CD4-positive, alpha-beta T cell treated with Interleukin-10 for 1 hour (primary cell): ENCODE data around the gene MAP3K12.
A peak's percentile ranks its signal among the peaks of the same experiment; 100 is the strongest.
"Not testable (repeated sequence)": the region's sequence is repeated elsewhere in the genome, so short reads cannot be mapped to it uniquely, and the experiment has no call there.

ENCODE experiments used
- DNase-seq: peaks from one replicate; pipeline ENCODE4 v3.0.0-alpha.2; 2020

Gene MAP3K12, protein sequence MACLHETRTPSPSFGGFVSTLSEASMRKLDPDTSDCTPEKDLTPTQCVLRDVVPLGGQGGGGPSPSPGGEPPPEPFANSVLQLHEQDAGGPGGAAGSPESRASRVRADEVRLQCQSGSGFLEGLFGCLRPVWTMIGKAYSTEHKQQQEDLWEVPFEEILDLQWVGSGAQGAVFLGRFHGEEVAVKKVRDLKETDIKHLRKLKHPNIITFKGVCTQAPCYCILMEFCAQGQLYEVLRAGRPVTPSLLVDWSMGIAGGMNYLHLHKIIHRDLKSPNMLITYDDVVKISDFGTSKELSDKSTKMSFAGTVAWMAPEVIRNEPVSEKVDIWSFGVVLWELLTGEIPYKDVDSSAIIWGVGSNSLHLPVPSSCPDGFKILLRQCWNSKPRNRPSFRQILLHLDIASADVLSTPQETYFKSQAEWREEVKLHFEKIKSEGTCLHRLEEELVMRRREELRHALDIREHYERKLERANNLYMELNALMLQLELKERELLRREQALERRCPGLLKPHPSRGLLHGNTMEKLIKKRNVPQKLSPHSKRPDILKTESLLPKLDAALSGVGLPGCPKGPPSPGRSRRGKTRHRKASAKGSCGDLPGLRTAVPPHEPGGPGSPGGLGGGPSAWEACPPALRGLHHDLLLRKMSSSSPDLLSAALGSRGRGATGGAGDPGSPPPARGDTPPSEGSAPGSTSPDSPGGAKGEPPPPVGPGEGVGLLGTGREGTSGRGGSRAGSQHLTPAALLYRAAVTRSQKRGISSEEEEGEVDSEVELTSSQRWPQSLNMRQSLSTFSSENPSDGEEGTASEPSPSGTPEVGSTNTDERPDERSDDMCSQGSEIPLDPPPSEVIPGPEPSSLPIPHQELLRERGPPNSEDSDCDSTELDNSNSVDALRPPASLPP

DNA sequence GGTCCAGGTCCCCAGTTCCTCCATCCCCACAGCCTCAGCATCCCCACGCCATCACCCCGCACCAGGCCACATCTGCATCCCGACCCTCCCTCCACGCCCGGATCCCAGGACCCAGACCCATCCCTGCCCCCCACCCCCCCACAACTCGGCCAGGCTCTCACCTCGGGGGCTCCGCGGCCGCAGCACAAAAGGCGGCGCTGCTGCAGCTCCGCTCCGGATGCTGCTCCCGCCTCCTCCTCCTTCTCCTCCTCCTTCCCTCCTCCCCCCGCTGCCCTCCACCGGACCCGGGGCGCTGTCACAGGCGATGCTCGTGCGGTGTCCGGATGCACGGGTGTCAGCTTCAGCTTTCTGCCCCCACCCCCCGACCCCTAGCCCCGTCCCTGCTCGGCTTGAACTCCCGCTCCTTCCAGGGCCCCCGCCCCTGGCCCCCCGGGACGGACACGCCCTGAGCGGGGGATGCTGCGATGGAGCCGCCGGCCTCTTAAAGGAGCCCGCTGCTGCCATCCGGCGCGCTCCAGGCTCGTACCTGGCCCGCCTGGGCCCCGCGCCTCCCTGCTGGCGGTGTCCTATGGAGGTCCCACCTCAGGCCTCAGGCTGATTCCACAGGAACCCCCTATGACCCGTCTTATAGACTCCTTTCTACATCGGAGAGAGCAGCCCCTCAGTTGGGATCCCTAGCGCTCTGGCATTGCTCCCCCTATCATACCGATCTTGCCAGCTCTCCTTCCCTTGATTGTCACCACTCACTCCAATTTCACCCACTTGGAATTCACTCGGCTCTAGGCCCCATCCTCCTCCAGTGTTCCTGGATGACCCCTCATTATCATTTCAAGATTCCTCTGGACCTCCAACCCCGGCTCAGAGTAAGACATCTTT is at the start of gene MAP3K12:
TSS of gene MAP3K12 (minus strand) at position 193 of the 876 bp plus-strand sequence. CDS start 12,067 bp downstream, outside the sequence.
- DNase-seq, result peak; percentile 67

DNA sequence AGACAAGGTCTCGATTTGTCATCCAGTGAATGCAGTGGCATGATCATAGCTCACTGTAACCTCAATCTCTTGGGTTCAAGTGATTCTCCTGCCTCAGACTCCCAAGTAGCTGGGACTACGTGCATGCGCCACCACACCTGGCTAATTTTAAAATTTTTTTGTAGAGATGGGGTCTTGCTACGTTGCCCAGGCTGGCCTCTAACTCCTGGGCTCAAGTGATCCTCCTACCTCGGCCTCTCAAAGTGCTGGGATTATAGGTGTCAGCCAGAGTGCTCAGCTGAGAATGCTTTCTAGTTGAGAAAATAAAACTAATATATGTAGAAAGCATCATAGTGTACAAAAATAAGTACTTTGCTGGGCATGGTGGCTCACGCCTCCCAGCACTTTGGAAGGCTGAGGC is 49.1 kb upstream of the MAP3K12 start:
- DNase-seq, result not testable (repeated sequence)

DNA sequence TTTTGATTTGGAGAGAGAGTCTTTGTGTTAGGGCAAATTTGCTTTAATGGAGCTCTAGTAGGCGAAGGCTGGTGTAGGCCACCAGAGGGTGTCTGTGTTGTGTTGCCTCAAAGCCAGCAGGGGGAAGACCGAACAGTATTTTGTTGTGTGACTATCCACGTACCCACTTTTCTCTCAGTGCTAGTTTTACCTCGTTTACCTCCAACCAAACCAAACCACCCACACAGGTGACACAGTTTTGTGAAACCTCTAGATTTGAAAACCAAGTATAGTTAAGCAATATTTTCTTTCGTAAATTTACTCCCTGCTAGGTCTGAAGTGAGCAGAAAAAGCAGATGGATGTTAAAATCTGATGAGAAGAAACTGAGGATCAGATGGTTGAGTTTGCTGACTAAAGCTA is 44.3 kb upstream of the MAP3K12 start:
- peak; percentile 67 for DNase-seq

DNA sequence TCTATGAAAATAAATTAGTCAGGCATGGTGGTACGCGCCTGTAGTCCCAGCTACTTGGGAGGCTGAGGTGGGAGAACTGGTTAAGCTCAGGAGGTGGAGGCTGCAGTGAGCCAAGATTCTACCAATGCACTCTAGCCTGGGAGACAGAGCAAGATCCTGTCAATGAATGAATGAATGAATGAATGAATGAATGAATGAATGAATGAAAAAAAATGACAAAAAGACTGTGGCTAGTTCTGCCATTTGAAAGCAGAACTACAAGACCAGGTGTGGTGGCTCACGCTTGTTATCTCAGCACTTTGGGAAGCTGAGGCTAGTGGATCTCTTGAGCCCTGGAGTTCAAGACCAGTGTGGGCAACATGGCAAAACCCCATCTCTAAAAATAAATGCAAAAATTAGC is 40.3 kb upstream of the MAP3K12 start:
- no peak for DNase-seq

DNA sequence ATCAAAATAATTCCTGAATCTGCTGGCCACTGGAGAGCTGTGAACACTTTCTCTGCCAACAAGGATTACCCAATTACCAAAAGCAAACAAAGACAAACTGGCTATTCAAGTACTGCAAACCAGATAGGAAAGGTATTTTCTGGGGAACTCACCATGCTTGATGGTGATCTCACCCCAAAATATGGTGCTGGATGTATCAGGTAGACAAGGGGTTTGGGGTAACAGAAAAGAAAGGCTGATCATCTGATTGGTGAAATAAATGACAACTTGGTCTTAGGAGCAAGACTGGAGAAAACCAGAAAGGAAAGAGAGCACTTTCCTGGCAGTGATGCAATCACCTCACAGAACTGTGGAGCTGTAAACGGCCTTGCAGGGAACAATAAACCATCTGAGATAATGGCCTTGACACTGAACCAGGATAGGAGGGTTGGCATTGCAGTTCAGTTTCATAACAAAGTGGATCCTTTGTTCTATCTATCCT is 39.0 kb upstream of the MAP3K12 start:
- no peak for DNase-seq

DNA sequence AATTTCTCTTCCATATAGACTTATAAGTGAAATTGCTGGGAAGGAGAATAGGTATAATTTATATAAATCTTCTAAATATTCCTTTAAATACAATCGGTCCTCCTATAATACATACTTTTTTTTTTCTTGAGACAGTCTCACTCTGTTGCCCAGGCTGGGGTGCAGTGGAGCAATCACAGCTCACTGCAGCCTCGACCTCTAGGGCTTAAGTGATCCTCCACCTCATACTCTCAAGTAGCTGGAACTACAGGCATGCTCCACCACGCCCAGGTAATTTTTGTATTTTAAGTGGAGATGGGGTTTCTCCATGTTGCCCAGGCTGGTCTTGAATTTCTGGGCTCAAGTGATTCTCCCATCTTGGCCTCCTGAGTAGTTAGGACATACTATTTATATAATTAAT is 37.7 kb upstream of the MAP3K12 start:
- DNase-seq, result no peak

DNA sequence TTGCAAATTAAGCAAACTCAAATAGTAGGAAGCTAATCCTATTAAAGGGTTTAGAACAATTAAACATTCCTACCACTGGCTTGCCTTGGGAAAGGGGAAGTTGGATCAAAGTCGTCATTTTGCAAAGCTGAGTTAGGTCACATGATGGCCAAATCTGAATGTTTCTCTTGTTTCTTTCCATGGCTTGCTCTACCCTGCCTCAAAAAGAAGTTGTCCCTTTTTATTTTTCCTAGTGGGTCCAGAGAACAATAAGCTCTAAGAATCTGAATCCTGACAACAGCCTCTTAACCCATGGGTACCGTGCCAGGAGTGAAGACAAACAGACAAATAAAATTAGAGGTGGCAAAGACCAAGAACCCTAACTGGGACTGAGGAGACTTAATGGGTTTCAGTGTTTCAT is 34.2 kb upstream of the MAP3K12 start:
- no peak for DNase-seq

DNA sequence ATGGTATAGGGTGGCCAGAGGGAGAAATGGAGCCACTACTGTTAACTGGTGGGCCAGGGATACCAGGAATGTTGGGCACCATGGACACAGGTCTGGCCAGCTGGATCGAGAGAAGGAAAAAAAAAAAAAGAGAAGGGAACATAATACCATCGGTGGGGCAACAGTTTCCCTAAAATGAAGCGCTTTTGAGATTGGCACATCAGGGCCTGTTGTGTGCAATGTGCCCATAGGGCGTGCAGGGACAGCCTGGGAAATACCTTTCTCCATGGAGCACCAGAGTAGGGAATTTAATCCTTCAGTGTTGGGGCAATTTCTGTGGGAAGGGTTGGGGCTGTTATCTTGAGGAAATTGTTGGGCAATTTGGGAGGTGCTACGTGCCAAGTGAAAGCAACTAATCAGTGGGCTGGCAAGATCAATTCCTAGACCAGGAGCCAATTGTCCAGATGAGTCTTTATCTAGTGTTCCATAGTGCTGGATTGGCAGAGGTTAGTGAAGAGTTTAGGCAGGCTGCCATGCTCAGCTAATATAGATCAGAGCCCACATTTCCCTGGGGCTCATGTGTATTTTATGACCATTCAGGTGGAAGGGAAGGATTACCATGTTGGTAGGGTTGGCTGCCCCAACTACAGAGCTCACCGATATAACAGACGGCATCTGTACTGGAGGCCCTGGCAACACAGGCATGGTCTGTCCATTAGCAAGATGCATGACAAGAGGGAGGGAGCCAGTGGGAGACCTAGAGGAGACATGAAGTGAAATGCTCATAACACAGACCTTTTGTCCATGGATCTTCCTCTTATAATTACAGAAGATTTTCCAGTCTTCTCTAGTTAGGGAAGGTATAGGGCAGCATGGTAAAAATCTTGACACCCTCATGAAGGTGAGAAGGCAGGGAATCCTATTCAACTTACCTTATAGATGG is 33.5 kb upstream of the MAP3K12 start:
- no peak for DNase-seq

DNA sequence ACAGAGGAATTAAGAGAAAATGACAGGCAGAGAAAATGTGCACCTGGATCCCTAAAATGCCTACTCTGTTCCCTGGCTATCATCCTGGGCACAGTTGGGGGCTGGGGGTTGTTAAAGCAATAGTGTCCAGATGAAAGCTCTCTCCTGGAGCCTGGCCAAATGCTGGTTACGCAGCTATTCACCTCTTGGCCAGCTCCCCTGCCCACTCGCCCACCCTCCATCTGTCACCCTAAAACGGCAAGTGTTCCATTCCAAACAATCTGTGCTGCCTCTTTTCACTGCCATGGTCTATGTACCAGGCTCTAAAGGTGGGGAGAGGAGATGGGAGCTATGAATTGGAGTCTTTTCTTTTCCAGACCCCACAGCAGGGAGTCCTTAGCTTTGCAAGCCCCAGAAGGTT is 32.8 kb upstream of the MAP3K12 start:
- no peak for DNase-seq

DNA sequence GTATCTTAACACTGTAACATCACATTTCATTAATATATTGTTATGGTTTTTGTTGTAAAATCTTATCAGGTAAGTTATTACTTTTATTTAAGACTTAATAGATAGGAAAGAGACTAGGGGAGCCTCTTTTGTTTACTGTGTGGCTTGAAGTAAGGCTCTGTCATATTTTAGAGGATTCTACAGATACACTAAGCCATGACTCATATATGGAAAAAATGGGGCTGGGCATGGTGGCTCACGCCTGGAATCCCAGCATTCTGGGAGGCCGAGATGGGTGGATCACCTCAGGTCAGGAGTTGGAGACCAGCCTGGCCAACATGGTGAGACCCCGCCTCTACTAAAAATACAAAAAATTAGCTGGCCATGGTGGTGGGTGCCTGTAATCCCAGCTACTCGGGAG is 31.7 kb upstream of the MAP3K12 start:
- no peak for DNase-seq

DNA sequence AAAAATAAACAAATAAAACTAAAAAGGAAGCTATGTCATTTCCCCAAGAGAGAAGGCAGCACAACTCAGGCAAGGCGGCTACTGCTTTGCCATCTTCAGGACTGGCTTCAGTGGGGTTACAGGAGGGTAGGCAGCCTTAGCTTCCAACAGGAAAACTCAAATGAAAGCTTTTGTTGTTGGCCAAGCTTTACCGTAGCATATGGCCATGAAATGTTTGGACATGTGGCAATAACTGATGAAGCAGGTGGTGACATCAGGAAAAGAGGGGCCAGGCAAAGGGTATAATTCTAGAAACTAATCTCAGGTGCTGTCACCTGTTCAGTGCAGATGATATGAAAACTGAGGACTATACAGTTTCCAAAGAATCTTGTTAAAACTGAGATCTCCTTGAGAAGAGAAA is 30.8 kb upstream of the MAP3K12 start:
- no peak for DNase-seq

DNA sequence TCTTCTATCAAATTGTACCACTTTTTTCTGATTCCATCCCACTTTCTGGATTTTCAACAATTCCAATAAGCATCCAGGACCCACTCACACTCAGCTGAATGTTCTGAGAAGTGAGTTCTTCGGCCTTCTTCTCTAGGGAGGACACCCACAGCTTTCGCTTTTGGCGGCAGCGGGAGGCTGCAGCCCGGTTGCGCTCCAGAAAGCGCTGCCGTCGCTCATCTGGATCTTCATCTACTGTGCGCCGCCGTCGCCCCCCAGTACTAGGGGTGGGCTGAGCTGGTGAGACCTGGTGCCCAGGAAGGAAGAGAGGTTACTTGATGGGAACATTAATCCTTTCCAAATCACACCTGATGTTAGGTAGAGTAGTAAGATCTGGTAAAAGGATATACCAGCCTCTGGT is 25.2 kb upstream of the MAP3K12 start:
- DNase-seq, result no peak

DNA sequence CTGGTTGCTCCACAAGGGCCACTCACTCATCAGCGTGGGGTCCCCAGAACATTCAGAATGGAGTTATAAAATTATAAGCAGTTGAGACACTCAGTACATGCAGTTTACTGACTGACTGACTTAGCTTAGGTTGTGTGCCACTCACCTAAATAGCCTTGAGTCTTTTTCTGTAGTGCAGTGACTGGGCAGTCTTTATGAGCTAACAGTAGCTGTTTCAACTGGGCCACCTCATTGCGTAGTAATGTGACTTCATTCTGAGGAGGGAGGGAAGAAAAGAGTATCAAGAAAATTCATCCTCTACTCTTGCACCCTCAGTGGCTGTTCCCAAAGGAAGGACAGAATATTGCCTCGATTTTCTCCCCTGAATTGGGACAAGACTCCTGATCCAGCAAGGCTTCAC is 23.9 kb upstream of the MAP3K12 start:
- DNase-seq, result no peak

DNA sequence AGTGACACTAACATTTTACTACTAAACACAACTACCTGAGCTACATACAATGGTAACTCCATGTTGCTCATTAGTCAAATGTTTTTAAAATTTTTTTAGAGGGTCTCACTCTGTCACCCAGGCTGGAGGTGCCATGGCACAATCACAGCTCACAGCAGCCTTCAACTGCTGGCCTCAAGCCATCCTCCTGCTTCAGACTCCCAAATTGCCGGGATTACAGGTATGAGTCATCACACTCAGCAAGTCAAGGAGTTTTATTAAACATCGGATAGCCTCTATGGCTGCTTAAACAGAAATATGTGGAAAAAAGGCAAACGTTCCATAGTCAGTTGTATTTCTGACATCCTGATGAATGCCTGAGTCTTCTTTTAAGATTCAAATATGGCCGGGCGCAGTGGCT is 19.1 kb upstream of the MAP3K12 start:
- no peak for DNase-seq

DNA sequence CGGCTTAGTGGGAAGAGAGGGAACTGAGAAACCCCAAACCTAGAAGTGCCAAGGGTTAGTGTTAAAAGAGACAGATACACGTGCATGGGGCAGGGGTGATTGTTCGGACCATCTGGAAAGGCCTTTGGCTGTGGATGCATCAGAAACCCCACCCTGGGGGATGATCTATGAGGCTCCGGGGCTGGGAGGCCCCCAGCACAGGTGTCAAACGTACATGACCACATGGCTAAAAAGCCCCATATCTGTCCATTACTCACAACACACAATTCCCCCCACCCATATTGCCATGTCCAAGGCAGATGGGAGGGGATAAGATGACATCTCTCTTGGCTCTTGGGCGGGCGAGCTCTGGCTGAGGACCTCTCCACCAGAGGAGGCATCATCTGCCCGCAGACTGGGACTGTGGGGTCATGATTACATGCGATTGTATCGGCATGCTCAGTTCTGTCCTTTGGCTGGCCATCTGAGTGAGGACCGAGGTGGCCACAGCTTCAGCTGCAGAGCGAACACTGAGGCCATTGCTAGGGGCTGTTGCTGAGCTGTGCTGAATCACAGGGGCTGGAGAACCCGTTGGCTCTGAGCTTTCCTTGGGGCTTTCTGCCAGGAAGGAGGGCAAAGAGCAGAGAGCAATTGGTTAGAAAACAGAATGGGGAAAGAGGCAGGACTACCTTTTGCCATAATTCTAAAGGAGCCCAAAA is 17.6 kb upstream of the MAP3K12 start:
- no peak for DNase-seq

DNA sequence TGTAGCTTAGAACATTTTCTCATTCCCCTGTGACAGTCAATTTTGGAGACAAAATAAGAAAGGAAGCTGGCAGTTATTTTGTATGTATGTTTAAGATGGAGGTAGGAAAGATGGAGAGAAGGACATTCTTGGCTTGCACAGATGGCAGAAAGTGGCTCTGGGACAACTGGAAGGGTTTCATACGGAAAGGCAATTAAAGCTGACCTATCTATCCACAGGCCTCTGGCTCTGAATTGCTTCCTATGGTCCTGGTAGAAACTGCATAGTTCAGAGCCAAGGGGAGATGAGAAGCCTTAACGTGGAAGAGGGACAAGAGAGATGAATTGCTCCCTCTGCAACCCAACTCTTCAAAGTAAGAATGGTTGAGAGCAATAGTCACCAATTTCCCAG is 16.0 kb upstream of the MAP3K12 start:
- DNase-seq, result no peak

DNA sequence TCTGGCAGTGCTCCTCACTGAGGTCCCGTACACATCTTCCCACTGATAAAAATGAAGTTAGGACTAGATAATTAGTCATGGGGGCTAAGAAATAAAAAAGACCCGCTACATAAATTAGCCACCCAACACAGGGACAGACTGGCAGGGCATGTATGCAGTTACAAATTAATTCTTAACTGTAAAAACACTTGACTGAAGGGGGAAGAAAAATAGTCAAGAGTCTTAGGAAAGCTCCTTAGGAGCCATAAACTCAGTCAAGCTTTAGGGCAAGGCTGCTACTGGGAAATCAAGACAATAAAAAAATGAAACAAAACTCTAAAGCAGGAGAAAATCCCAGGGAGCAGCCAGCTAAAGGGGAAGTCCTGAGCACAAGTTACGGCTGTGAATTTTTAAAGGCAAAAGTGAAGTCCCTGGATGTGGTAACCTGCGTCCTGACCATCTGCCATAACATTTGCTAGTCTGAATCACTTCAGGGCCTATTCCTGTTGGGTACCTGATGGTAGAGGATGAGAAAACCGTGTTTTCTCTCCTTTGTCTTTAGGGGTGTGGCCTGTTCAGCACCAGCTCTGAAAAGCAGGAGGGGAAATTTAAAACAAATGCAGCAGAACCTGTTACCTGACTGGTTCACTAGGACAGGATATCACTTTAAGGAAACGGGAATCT is 15.5 kb upstream of the MAP3K12 start:
- DNase-seq, result no peak

DNA sequence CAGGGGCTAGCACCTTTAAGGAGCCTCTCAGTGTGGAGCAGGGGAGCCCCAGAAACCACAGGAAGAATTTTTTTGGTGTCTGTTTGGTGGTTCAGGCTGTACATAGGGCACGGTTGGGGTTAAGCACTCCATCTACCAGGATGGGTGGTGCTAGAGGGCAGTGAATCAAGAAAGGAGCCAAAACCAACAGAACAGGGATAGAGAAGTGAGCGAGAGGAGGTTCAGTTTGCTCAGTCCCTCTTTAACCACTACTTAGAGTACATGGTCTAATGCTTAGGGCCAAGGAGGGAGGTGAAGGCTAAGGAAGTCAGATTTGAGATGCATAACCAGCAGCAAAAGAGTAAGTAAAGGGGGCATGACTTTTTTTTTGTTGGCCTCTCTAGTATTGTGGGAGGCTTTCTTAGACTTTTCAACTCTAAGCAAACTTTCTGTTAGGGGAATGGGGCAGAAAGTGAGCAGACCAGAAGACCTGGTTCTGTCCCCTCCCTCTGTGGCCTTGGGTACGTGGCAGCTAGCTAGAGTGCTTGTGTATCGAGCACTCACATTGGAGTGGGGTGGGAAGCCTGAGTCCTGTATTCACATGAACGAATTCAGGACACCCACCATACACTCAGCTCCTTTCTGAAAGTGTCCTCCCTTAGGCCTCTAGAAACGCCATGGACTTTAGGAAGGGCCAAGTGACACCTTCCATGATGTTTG is 14.6 kb upstream of the MAP3K12 start:
- no peak for DNase-seq

DNA sequence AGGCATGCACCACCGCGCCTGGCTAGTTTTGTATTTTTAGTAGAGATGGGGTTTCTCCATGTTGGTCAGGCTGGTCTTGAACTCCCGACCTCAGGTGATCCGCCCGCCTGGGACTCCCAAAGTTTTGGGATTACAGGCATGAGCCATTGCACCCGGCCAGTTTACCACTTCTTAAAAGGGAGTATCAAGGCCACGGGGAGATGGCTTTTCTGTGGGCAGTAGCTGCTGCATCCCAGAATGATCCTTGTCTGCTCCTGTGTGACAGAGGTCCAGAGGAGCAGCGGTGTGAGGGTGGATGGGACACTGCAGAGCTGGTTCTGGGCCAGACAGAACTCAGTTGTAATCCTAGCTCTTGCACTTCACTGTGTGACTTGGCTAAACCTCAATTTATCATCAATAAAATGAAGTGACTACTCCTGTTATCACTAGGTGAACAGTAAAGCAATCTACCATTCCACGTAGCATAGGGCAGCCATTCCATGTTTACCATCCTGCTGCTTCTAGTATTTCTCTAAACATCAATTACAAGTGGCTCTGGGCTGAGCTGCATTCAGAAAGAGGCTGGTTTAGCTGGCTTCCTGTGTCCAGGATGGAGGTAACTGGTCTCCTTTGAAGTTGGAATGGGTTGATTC is 11.0 kb upstream of the MAP3K12 start:
- DNase-seq, result no peak
